Measurements from ENCODE around the gene ABI1.

The ABI1 gene

GRCh38 chr10:26854524-26854923 is 6.2 kb downstream of the ABI1 start:
- no peak for DNase-seq

GRCh38 chr10:26844396-26844975 is 16.3 kb downstream of the ABI1 start:
- DNase-seq, result no peak

GRCh38 chr10:26843736-26844135 is 17.0 kb downstream of the ABI1 start:
- DNase-seq, result no peak

GRCh38 chr10:26841733-26842317 is 18.9 kb downstream of the ABI1 start:
- DNase-seq, result no peak

- no peak for DNase-seq
Observed at GRCh38 chr10:26840938-26841732, 19.6 kb downstream of the ABI1 start.

- DNase-seq, result no peak
Observed at GRCh38 chr10:26839966-26840627, 20.7 kb downstream of the ABI1 start.

GRCh38 chr10:26837139-26837538 is 23.6 kb downstream of the ABI1 start:
- DNase-seq, result no peak

- no peak for DNase-seq
Observed at GRCh38 chr10:26835025-26835424, 25.7 kb downstream of the ABI1 start.

- no peak for DNase-seq
Observed at GRCh38 chr10:26832960-26833359, 27.8 kb downstream of the ABI1 start.

GRCh38 chr10:26831936-26832335 is 28.8 kb downstream of the ABI1 start:
- no peak for DNase-seq

GRCh38 chr10:26829810-26830515 is 30.8 kb downstream of the ABI1 start:
- DNase-seq, result no peak

- no peak for DNase-seq
Observed at GRCh38 chr10:26824015-26824690, 36.6 kb downstream of the ABI1 start.

GRCh38 chr10:26821699-26822570 is 38.8 kb downstream of the ABI1 start:
- DNase-seq, result no peak

GRCh38 chr10:26815500-26815899 is 45.3 kb downstream of the ABI1 start:
- no peak for DNase-seq

GRCh38 chr10:26810435-26811026 is 50.2 kb downstream of the ABI1 start:
- DNase-seq, result no peak

GRCh38 chr10:26809973-26810372 is 50.8 kb downstream of the ABI1 start:
- DNase-seq, result no peak

GRCh38 chr10:26807532-26807931 is 53.2 kb downstream of the ABI1 start:
- DNase-seq, result no peak

GRCh38 chr10:26806557-26806956 is 54.2 kb downstream of the ABI1 start:
- DNase-seq, result no peak

- no peak for DNase-seq
Observed at GRCh38 chr10:26805567-26806245, 55.1 kb downstream of the ABI1 start.
